ENCODE data around the gene ECSIT.

Gene ECSIT

GRCh38 chr19:11486661-11487503 is 42.1 kb downstream of the ECSIT start:
- H3K4me3 ChIP-seq (replicated peaks; ENCODE audit: low read depth, low read length) = no peak overlapping the region
- TF ChIP-seq, protein P1, sequence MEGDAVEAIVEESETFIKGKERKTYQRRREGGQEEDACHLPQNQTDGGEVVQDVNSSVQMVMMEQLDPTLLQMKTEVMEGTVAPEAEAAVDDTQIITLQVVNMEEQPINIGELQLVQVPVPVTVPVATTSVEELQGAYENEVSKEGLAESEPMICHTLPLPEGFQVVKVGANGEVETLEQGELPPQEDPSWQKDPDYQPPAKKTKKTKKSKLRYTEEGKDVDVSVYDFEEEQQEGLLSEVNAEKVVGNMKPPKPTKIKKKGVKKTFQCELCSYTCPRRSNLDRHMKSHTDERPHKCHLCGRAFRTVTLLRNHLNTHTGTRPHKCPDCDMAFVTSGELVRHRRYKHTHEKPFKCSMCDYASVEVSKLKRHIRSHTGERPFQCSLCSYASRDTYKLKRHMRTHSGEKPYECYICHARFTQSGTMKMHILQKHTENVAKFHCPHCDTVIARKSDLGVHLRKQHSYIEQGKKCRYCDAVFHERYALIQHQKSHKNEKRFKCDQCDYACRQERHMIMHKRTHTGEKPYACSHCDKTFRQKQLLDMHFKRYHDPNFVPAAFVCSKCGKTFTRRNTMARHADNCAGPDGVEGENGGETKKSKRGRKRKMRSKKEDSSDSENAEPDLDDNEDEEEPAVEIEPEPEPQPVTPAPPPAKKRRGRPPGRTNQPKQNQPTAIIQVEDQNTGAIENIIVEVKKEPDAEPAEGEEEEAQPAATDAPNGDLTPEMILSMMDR (IDR thresholded peaks at IDR 0.05; ENCODE audit: low read length, missing control alignments) = no peak
- no peak for DNase-seq (ENCODE audit: low read depth)

- DNase-seq (ENCODE audit: low read depth) = no peak
- TF ChIP-seq, protein P1 (IDR thresholded peaks at IDR 0.05; ENCODE audit: low read length, missing control alignments) = no peak
- H3K4me3 ChIP-seq (replicated peaks; ENCODE audit: low read depth, low read length) = no peak overlapping the region
Measured at GRCh38 chr19:11485245-11485837, 43.6 kb downstream of the ECSIT start.

- no peak overlapping the region for H3K4me3 ChIP-seq (replicated peaks; ENCODE audit: low read depth, low read length)
- DNase-seq (ENCODE audit: low read depth) = no peak
- TF ChIP-seq, protein P1 (IDR thresholded peaks at IDR 0.05; ENCODE audit: low read length, missing control alignments) = no peak
Measured at GRCh38 chr19:11483366-11484111, 45.4 kb downstream of the ECSIT start.

DNA sequence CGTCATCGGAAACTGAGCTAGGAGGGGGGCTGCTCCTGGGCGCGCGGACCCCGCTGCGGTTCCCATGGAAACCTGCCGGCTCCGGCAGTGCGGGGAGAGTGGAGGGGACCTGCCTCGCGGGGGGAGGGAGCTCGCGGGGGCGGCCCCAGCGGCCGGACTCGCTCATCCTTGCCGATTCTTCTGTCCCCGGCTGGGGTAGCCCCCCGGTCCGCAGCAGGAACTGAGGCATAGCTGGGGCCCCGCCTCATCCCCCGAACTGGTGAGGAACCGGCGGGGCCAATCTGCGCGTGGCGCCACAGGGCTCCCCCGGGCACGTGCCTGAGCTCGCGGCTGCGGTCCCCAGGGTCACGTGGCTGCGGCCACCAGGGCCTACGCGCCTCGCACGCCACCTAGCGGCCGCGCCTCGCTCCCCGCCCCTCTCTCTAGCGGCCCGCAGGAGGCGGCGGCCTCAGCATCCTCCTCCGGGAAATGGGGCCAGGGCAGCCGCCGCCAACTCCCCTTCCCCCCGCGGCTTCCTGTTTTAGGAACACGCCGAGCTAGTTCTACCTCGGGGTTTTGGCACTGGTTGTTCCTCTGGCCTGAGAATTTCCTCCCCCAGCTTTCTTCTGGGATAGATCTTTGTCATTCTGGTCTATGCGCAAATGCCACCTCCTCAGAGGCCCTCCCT is 46.4 kb downstream of the ECSIT start:
- TF ChIP-seq, protein P1 (IDR thresholded peaks at IDR 0.05; ENCODE audit: low read length, missing control alignments) = peak; percentile 46
- peak; percentile 88 for DNase-seq (ENCODE audit: low read depth)
- H3K4me3 ChIP-seq (replicated peaks; ENCODE audit: low read depth, low read length) = peak overlapping the region; percentile 49

DNA sequence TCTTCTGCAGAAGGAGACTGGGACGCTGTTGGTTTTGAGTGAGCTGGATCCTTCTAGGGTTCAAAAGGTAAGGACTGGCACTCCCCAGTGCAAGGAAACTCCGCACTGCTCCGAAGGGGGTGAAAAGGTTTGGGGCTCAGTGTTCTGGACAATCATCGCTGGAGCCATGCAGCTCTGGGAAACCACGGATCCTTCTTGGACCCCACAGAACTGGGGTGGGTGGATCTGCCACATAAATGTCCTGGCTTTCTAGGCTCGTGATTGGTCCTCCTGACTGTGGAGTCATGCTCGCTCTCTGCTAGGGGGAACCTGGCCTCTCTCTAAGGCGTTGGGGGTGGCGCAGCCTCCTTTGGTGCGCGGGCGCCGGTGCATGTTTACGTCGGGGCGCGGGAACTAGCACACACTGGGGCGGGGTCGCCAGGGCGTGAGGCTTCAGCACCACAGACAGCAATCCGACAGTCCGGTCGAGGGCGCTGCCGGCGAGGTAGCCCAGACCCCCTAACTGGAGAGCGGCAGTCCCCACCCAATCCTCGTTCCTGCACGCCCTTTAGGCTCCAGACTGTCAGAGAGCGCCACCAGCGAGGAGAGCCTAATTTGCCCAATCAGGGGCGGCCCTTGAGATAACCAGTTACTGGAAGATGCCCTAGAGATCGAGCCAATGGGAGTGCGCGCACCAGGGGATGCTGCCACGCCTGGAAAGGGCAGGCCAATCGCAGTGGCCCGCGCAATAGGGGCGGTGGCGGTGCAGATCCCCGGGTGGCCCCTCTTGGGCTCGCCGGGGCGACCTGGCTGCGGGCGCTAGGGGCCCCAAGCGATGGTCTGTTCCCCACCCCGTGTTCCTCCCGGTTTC is 47.2 kb downstream of the ECSIT start:
- peak overlapping the region; percentile 49 for H3K4me3 ChIP-seq (replicated peaks; ENCODE audit: low read depth, low read length)
- TF ChIP-seq, protein P1 (IDR thresholded peaks at IDR 0.05; ENCODE audit: low read length, missing control alignments) = no peak
- peak; percentile 91 for DNase-seq (ENCODE audit: low read depth)
